GM18502 (cell line): ENCODE measurements around the gene ARIH1.
A peak's percentile ranks its signal among the peaks of the same experiment; 100 is the strongest.
"Not testable (repeated sequence)": the region's sequence is repeated elsewhere in the genome, so short reads cannot be mapped to it uniquely, and the experiment has no call there.

Source experiments
- ATAC-seq: cut with Tn5 transposase; IDR thresholded peaks from one replicate; pipeline ENCODE4 v1.9.1; 2021; ENCODE audit warnings: mild to moderate bottlenecking; ENCODE audit not compliant: unreplicated experiment, poor library complexity

Gene ARIH1

GRCh38 chr15:72591361-72591760 lies 117.2 kb downstream of the ARIH1 start:
- ATAC-seq, result no peak

DNA sequence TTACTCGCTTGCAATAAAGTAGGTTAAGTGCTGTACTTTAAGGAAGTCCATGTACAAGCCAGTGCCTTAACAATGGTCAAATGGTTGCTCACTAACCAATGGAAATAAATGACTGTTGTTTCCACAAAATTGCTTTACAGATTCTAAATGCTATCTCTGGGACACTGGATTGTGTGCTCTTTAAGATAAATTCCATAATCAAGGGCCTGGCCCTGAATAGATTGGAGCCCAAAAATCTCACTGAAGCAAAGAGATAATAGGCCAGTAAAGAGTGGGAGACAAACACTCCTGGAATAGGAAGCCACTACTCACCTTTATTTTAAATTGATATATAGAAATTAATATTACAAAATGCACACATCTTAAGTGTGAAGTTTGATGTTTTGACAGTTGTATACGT lies 118.0 kb downstream of the ARIH1 start:
- no peak for ATAC-seq

DNA sequence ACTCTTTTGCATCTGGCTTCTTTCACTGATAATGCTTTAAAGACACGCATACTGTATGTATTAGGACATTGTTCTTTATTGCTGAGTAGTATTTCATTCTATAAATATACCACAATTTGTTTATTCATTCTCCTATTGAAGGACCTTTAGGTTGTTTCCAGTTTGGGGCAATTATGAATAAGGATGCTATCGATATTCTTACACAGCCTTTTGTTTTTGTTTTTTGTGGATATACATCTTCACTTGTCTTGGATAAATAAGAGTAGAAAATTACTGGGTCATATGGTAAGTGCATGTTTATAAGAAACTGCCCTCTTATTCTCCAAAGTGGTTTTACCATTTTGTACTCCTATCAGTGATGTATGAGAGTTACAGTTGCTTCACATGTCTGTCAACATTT lies 118.5 kb downstream of the ARIH1 start:
- ATAC-seq, result no peak

DNA sequence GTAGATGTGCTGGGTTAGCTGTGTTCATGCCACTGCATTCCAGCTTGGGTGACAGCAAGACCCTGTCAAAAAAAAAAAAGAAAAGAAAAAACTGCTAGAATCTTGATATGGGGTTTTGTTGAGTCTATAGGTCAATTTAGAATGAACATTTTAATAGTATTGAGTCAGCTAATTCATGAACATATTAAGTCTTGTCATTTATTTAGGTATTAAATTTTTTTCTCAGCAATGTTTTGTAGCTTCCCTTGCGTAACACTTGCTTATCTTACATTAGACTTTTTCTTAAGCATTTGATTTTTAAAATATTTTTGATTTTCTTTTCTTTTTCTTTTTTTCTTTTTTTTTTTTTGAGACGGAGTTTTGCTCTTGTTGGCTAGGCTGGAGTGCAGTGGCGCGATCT lies 119.7 kb downstream of the ARIH1 start:
- ATAC-seq, result no peak

DNA sequence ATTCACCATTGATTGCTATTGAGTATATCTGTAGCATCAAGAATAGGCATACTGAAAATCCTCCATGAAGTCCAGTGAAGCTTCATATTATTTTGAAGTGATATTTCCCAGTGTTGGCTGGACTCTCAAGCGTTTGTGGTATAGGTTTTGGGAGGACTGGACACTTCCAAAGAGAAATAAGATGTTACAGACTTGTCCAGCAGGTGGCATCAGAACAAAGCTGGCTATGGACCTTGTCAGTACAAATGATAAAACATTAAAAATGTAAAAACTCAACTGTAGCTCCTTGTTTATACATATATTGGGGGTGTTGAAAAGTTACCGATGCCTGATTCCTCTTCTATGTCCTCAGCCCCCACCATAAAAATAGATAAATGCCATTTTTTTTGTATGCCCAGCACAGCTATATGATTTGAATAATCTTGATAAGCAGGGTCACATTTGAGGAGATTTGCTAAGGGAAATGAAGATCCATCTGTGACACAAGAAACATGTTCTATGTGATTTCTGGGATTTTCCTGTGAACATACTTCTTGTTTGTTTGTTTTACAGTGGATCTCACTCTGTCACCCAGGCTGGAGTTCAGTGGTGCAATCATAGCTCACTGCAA lies 125.8 kb downstream of the ARIH1 start:
- no peak for ATAC-seq

DNA sequence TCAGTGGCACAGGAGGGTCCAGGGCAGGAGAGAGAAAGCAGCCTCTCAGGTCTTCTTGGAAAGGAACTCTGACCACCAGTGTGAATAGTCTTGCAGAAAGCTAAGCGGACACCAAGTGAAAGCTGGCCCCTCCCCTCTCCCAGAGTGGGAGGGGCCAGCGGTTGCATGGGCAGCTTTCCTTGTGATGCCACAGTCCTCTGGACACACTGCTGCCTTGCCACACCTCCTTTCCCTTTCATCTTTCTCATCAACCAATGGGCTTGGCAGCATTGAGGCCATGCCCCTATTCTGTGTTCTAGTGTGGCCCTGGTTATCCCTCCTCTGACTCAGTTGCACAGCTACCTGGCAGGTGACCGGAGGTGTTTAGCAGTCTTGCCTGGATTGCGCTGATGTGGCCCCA lies 130.7 kb downstream of the ARIH1 start:
- no peak for ATAC-seq

- not testable (repeated sequence) for ATAC-seq
These were observed 134.0 kb downstream of the ARIH1 start for GRCh38 chr15:72608084-72608483.

- ATAC-seq, result no peak
These were observed 135.7 kb downstream of the ARIH1 start for GRCh38 chr15:72609862-72610261.

GRCh38 chr15:72612324-72612723 lies 138.2 kb downstream of the ARIH1 start:
- ATAC-seq, result not testable (repeated sequence)

DNA sequence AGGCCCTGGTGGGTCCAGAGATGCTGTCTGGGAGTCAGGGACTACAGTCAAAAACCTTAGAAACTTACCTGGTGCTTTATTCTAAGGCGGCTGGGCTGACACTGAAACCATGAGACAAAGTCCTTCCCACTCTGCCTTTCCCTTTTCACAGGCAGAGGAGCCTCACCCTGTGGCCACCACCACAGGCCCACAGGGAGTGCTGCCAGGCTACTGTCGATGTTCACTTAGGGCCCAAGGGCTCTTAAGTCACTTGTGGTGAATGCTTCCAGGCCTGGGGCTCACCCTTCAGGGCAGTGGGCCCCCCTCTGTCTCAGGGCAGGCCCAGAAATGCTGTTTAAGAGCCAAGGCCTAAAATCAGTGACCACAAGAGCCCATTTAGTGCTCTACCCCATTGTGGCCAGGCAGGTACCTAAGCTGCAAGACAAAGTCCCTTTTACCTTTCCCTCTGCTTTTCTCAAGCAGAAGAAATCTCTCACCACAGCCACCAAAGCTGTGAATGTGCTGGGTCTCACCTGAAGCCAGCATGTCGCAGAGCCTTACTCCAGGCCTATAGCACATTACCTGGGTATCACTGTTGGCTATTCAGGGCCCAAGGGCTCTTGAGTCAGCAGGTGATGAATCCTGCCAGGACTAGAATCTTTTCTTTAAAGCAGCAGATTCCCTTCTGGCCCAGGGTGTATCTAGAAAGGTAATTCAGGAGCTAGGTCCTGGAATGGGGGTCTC lies 140.8 kb downstream of the ARIH1 start:
- no peak for ATAC-seq

- not testable (repeated sequence) for ATAC-seq
These were observed 141.6 kb downstream of the ARIH1 start for GRCh38 chr15:72615533-72616233.

DNA sequence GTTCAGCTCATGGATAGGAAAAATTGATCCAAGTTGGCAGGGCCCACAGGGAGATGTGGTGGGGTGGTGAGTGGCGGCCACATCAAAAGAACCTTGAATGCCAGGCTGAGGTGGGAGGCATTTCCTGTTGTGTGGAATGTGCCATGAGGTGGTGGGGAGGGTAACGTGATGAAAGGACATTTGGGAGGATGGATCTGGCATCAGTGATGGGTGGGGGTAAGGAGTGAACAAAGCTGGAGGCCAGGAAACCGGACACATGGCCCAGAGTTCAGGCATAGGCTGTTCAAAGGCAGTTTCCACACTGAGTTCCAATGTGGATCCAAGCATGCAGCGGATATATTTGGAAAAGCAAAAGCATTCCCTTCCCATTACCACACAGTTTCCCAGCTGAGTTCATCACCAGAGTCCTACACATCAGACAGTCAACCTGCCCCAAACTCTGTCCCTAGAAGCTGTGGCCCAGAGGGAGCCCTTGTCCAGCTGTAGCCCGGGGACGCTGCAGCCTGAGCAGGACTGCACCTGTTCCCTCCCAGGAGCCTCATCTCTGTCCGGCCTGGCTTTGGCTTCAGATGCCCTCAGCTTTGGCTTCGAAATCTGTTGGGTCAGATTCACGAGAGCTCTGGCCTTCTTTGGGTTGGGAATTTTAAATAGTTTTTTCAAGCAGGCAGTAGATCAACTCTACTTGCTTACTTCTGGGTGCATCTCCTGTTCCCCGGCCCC lies 142.5 kb downstream of the ARIH1 start:
- no peak for ATAC-seq

- ATAC-seq, result not testable (repeated sequence)
These were observed 149.7 kb downstream of the ARIH1 start for GRCh38 chr15:72623854-72624253.

DNA sequence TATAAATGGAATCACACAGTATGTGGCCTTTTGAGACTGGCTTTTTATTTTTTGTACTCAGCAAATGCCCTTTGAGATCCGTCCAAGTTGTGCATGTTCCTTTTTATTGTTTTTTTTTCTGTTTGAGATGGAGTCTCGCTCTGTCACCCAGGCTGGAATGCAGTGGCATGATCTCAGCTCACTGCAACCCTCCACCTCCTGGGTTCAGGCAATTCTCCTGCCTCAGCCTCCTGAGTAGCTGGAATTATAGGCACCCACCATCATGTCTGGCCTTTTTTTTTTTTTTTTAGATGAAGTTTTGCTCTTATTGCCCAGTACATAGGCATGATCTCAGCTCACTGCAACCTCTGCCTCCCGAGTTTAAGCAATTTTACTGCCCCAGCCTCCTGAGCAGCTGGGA lies 152.0 kb downstream of the ARIH1 start:
- not testable (repeated sequence) for ATAC-seq

DNA sequence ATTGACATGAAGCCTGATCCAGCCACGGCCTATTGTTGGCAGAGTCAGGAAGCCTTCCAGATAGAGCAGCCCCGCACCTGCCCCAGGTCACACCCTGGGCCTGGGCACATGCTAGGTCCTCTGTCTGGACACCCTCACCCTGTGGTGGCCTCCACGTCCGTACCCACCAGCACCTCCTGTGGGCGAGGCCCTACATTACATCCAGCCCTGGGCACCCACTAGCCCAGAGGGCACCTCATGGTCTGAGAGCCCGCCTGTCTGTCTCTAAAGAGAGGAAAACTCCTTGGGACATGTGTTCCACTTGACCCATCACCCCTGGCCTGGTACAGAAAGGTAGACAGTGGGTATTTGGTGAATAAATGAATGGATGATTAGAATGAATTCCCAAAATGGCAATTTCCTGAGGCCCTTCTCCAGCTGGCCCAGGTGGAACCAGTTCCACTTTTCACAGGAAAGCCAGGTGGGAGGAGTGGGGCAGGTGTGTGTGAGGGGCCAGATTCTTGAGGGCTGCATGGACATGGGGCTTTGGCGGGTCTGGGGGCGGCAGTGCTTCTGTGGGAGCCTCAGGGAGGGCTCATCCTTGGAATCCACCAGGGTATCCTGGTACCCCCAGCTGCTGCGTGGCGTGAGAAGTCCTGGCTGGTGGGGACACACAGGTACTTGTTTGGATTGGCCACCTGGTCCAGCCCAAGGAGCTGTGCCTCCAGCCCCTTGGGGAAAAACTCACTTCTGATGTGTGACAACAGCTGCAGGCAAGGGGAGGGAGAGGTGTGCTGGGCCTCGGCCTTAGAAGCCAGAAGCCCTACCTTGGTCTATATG lies 154.3 kb downstream of the ARIH1 start:
- ATAC-seq, result not testable (repeated sequence)

- not testable (repeated sequence) for ATAC-seq
These were observed 155.0 kb downstream of the ARIH1 start for GRCh38 chr15:72629068-72629570.

DNA sequence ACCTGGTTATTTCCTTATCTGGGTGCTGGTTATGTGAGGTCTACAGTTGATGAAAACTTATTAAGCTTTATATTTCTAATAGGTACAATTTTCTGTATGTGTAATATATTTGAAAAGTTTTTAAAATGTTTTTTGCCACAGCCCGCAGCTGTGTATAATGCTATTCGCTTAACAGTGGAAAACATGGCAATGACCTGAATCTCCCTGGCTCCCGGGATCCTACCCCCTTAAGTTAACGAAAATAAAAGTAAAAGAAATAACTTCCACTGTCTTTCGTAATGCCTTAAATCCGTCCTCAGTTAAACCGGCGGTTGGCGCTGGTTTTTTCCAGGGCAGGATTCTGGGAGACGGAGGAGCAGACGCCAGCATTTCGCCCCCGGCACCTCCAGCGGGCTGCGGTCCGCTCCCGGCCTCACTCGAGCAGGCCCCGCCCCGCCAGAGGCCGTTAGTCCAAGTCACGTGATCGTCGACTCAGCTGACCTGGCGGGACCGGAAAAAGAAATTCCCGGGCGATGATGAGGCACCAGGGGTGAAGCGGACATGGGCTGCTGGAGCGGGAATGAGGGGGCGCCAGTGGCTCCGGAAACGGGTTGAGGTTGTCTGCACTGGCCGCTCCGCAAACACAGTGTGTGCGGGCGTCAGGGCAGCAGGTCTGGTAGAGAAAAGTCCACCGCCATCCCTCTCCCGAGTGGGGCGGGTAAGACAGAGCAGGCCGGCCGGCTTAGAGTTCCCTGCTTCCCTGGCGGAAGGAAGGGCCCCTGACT lies 162.6 kb downstream of the ARIH1 start:
- ATAC-seq, result peak; percentile 79

- ATAC-seq, result not testable (repeated sequence)
These were observed 165.8 kb downstream of the ARIH1 start for GRCh38 chr15:72639759-72640483.
